ENCODE measurements around the gene PRCC. TPM values are rescaled to one million over a fixed set of nuclear protein-coding genes. Genes with fewer than 3 reads are reported as not detected.
"Not testable (repeated sequence)": the region's sequence is repeated elsewhere in the genome, so short reads cannot be mapped to it uniquely, and the experiment has no call there.

The PRCC gene
- polyA plus RNA-seq, 3 donors, result 26.7 to 37.1 (median 29.6) TPM

GRCh38 chr1:156756355-156756754, 11.0 kb upstream of the PRCC start:
- no peaks in the 10 kb centered on the region for H4K20me1 ChIP-seq (ENCODE audit: insufficient read depth, low read length)
- H3K79me2 ChIP-seq (ENCODE audit: insufficient read depth, low read length), result peaks cover 39% of the 10 kb centered on the region
- no peak overlapping the region for H3K4me2 ChIP-seq (replicated peaks; ENCODE audit: extremely low read depth, low read length, poor library complexity, severe bottlenecking)
- no peak overlapping the region for H3K27ac ChIP-seq (ENCODE audit: low read depth in 1 of 2, low read length in 2 of 2)
- no peaks in the 10 kb centered on the region for H3K27me3 ChIP-seq (ENCODE audit: control insufficient read depth in 2 of 2, insufficient read depth in 2 of 2, low read length in 2 of 2)
- no peak for TF ChIP-seq CTCF (IDR thresholded peaks at IDR 0.05)
- Mint-ChIP-seq H3K27ac (no peak overlapping the region), H3K27me3 (ENCODE audit: low read depth in 3 of 3) (peaks cover 0 to 2% (median 0%) of the 10 kb centered on the region in 3 donors), H3K9me3 (peaks cover 0 to 3% (median 0%) of the 10 kb centered on the region in 7 donors), H3K4me1 (peaks cover 33% of the 10 kb centered on the region), H3K4me3 (no peak overlapping the region), H3K36me3 (no peaks in the 10 kb centered on the region)
- H2AFZ ChIP-seq (ENCODE audit: insufficient read depth, low read depth, low read length, poor library complexity, severe bottlenecking), result no peak overlapping the region
- 100% methylated on average over 1 of the region's 1 CpG for WGBS (ENCODE audit: insufficient coverage)
- intact Hi-C loops (cut with micrococcal nuclease), result no loop called here
- H3K9ac ChIP-seq (ENCODE audit: insufficient read depth, low read length, poor library complexity, severe bottlenecking), result no peak overlapping the region
- peaks cover 16 to 25% of the 10 kb centered on the region in 2 donors for H3K4me1 ChIP-seq (ENCODE audit: control insufficient read depth in 1 of 2, insufficient read depth in 2 of 2, low read length in 2 of 2)
- H3K36me3 ChIP-seq (replicated peaks in 1 of 2; ENCODE audit: control insufficient read depth in 1 of 2, insufficient read depth in 2 of 2, low read length in 2 of 2), result no peaks in the 10 kb centered on the region
- H3K4me3 ChIP-seq (replicated peaks in 1 of 3; ENCODE audit: low read depth in 2 of 3, low read length in 3 of 3), result no peak overlapping the region
- H3K9me3 ChIP-seq (replicated peaks in 1 of 2; ENCODE audit: control insufficient read depth in 1 of 2, insufficient read depth in 1 of 2, low read length in 2 of 2), result no peaks in the 10 kb centered on the region
- DNase-seq, result no peak

- H3K9me3 Mint-ChIP-seq; DNase-seq; H3K4me2 ChIP-seq (replicated peaks; ENCODE audit: extremely low read depth, low read length, poor library complexity, severe bottlenecking); H3K36me3 ChIP-seq (replicated peaks in 1 of 2; ENCODE audit: control insufficient read depth in 1 of 2, insufficient read depth in 2 of 2, low read length in 2 of 2); intact Hi-C loops (cut with micrococcal nuclease); H3K4me3 Mint-ChIP-seq; H3K36me3 Mint-ChIP-seq; H3K4me3 ChIP-seq (replicated peaks in 1 of 3; ENCODE audit: low read depth in 2 of 3, low read length in 3 of 3); H3K27ac ChIP-seq (ENCODE audit: low read depth in 1 of 2, low read length in 2 of 2); H3K27me3 Mint-ChIP-seq (ENCODE audit: low read depth in 3 of 3); H2AFZ ChIP-seq (ENCODE audit: insufficient read depth, low read depth, low read length, poor library complexity, severe bottlenecking); H3K9ac ChIP-seq (ENCODE audit: insufficient read depth, low read length, poor library complexity, severe bottlenecking); H3K27me3 ChIP-seq (ENCODE audit: control insufficient read depth in 2 of 2, insufficient read depth in 2 of 2, low read length in 2 of 2); H4K20me1 ChIP-seq (ENCODE audit: insufficient read depth, low read length); H3K9me3 ChIP-seq (replicated peaks in 1 of 2; ENCODE audit: control insufficient read depth in 1 of 2, insufficient read depth in 1 of 2, low read length in 2 of 2): not testable (repeated sequence)
- WGBS (ENCODE audit: insufficient coverage), result 92% methylated on average over 4 of the region's 10 CpGs
- H3K27ac Mint-ChIP-seq, result peak overlapping the region in 1 of 7 donors; percentile 43
- Histone ChIP-seq H3K4me1 (ENCODE audit: control insufficient read depth in 1 of 2, insufficient read depth in 2 of 2, low read length in 2 of 2) (peaks cover 10 to 18% of the 10 kb centered on the region in 2 donors), H3K79me2 (ENCODE audit: insufficient read depth, low read length) (peaks cover 26% of the 10 kb centered on the region)
- peaks cover 27% of the 10 kb centered on the region for H3K4me1 Mint-ChIP-seq
Measured at GRCh38 chr1:156757572-156758253, 9.6 kb upstream of the PRCC start.
